ENCODE data around the gene SULF2. TPM values are rescaled to one million over a fixed set of nuclear protein-coding genes. Genes with fewer than 3 reads are reported as not detected.

Gene SULF2
- total and polyA plus RNA-seq, 2 of the 13 experiments (the other 11 are each of a cell fraction or from before 2014, with no cell fraction given), result 7.2 to 50.9 TPM

DNA sequence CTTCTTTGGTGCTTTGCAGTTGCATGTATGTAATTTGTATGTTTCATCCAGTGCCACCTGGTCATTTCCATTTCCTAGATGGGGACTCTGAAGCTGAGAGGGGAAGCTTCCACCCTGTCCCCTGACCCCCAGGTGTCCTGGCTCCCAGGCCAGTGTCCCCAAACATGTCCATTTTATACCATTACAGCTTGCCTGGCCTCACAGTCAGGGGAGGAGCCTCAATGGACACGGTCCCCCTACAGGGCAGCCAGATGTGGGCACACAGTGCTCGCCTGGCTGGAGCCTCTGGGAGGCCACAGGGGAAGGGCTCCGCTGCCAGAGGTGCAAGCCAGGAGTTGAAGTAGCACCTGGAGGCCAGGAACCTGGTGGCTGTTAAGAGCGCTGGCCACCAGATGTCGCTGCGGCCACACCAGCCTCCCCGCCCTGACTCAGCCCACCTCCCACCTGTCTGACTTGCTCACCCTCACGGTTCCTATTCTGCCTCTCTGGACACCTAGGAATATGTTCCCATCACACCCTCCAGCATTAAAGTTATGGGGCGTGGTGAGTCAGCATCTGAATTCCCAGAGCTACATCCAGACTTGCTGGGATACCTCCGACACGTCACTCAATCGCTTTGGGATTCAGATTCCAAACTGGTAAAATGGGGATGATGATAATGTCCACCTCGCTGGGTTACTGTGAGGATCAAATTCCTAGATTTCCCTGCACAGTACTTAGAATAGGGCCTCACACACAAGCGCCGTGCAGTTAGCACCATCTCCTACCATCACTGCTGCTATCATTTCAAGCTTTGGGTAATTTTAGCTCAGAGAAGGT is 107.4 kb downstream of the SULF2 start (continued):
- TF ChIP-seq, protein P1, sequence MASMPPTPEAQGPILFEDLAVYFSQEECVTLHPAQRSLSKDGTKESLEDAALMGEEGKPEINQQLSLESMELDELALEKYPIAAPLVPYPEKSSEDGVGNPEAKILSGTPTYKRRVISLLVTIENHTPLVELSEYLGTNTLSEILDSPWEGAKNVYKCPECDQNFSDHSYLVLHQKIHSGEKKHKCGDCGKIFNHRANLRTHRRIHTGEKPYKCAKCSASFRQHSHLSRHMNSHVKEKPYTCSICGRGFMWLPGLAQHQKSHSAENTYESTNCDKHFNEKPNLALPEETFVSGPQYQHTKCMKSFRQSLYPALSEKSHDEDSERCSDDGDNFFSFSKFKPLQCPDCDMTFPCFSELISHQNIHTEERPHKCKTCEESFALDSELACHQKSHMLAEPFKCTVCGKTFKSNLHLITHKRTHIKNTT (CRISPR knock-in tag; IDR thresholded peaks at IDR 0.05), result no peak
- TF ChIP-seq ZSCAN9 (CRISPR knock-in tag; IDR thresholded peaks at IDR 0.05; ENCODE audit: borderline replicate concordance), result 0 out of 2 replicates have a peak, but pooled peaks have one; percentile 44
- no peak for TF ChIP-seq ZKSCAN8 (CRISPR knock-in tag; IDR thresholded peaks at IDR 0.05; ENCODE audit: borderline replicate concordance)
- TF ChIP-seq, protein P2, sequence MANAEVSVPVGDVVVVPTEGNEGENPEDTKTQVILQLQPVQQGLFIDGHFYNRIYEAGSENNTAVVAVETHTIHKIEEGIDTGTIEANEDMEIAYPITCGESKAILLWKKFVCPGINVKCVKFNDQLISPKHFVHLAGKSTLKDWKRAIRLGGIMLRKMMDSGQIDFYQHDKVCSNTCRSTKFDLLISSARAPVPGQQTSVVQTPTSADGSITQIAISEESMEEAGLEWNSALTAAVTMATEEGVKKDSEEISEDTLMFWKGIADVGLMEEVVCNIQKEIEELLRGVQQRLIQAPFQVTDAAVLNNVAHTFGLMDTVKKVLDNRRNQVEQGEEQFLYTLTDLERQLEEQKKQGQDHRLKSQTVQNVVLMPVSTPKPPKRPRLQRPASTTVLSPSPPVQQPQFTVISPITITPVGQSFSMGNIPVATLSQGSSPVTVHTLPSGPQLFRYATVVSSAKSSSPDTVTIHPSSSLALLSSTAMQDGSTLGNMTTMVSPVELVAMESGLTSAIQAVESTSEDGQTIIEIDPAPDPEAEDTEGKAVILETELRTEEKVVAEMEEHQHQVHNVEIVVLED (CRISPR knock-in tag; IDR thresholded peaks at IDR 0.05; ENCODE audit: borderline replicate concordance), result no peak
- TF ChIP-seq PCBP2 (optimal IDR thresholded peaks at IDR 0.05; ENCODE audit: low read depth, low read length, poor library complexity, severe bottlenecking), result no peak
- TF ChIP-seq ZBTB20 (CRISPR knock-in tag; IDR thresholded peaks at IDR 0.05; ENCODE audit: borderline replicate concordance, low read depth), result peak; percentile 28; the same call in 1 of the 2 replicates
- TF ChIP-seq, protein P3, sequence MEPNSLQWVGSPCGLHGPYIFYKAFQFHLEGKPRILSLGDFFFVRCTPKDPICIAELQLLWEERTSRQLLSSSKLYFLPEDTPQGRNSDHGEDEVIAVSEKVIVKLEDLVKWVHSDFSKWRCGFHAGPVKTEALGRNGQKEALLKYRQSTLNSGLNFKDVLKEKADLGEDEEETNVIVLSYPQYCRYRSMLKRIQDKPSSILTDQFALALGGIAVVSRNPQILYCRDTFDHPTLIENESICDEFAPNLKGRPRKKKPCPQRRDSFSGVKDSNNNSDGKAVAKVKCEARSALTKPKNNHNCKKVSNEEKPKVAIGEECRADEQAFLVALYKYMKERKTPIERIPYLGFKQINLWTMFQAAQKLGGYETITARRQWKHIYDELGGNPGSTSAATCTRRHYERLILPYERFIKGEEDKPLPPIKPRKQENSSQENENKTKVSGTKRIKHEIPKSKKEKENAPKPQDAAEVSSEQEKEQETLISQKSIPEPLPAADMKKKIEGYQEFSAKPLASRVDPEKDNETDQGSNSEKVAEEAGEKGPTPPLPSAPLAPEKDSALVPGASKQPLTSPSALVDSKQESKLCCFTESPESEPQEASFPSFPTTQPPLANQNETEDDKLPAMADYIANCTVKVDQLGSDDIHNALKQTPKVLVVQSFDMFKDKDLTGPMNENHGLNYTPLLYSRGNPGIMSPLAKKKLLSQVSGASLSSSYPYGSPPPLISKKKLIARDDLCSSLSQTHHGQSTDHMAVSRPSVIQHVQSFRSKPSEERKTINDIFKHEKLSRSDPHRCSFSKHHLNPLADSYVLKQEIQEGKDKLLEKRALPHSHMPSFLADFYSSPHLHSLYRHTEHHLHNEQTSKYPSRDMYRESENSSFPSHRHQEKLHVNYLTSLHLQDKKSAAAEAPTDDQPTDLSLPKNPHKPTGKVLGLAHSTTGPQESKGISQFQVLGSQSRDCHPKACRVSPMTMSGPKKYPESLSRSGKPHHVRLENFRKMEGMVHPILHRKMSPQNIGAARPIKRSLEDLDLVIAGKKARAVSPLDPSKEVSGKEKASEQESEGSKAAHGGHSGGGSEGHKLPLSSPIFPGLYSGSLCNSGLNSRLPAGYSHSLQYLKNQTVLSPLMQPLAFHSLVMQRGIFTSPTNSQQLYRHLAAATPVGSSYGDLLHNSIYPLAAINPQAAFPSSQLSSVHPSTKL (CRISPR knock-in tag; IDR thresholded peaks at IDR 0.05), result peak; percentile 52; the same call in 1 of the 2 replicates
- 0 out of 2 replicates have a peak, but pooled peaks have one; percentile 76 for TF ChIP-seq CHCHD3 (CRISPR knock-in tag; IDR thresholded peaks at IDR 0.05)
- peak; percentile 45; the same call in 1 of the 2 replicates for TF ChIP-seq PPARG (CRISPR knock-in tag; conservative IDR thresholded peaks at IDR 0.05)

Measured in HepG2 (cell line).